Measurements from ENCODE around the gene DAP3.

DNA sequence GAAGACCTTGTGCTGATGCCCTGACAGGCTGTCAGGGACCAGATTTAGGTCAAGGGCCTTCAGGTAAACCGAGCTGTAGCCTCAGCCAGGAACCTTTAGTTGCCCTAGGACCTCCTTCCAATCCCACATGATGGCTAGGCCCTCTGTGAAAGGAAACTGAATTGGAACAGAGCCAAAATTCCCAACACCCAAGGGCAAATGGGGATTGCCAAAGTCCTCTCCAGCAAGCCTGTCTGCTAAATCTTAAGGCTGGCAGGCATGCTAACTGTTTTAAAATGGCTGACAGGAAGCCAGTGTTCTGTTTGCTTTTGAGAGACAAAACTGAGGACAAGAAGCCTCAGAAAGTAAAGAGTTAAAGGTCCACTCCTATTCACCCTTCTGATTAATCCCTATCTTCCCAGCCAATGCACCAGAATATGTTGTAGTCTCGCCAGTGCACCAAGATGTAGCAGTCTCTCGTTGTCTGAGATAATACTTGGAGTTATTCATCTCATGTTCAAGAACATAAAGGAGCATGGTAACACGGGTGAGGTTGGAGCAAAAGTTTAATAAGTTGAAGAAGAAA lies 43.8 kb upstream of the DAP3 start:
- TF ChIP-seq, protein P1, sequence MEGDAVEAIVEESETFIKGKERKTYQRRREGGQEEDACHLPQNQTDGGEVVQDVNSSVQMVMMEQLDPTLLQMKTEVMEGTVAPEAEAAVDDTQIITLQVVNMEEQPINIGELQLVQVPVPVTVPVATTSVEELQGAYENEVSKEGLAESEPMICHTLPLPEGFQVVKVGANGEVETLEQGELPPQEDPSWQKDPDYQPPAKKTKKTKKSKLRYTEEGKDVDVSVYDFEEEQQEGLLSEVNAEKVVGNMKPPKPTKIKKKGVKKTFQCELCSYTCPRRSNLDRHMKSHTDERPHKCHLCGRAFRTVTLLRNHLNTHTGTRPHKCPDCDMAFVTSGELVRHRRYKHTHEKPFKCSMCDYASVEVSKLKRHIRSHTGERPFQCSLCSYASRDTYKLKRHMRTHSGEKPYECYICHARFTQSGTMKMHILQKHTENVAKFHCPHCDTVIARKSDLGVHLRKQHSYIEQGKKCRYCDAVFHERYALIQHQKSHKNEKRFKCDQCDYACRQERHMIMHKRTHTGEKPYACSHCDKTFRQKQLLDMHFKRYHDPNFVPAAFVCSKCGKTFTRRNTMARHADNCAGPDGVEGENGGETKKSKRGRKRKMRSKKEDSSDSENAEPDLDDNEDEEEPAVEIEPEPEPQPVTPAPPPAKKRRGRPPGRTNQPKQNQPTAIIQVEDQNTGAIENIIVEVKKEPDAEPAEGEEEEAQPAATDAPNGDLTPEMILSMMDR (IDR thresholded peaks at IDR 0.05) = no peak
- TF ChIP-seq POLR2A (IDR thresholded peaks at IDR 0.05; ENCODE audit: low read depth) (no peak), EP300 (IDR thresholded peaks at IDR 0.05) (no peak)
